Dedifferentiated amniotic fluid mesenchymal stem cell (primary cell): ENCODE measurements around the gene BMAL1.
A peak's percentile ranks its signal among the peaks of the same experiment; 100 is the strongest.

Experiments used
- DNase-seq: peaks from one replicate; pipeline ENCODE4 v3.0.0-alpha.2; 2016; ENCODE audit errors: extremely low spot score

Gene BMAL1

DNA sequence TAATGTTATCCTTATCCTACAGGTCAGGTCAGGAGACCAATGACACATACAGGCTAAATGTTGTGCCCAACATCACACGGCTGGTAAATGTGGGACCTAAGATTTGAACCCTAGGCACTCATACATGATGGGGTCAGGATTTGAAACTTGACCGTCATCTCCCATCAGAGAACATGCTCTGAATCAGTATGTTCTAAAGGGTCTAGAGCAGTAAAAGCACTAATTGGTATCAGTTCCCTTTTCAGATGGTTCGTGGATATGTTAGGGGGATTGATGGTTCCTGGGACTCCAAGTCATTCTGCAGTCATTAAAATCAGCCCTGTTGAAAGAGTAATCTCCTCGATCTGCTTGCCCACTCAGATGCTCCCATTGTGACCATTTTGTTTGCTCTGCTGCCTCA is 65.5 kb downstream of the BMAL1 start:
- DNase-seq = no peak

DNA sequence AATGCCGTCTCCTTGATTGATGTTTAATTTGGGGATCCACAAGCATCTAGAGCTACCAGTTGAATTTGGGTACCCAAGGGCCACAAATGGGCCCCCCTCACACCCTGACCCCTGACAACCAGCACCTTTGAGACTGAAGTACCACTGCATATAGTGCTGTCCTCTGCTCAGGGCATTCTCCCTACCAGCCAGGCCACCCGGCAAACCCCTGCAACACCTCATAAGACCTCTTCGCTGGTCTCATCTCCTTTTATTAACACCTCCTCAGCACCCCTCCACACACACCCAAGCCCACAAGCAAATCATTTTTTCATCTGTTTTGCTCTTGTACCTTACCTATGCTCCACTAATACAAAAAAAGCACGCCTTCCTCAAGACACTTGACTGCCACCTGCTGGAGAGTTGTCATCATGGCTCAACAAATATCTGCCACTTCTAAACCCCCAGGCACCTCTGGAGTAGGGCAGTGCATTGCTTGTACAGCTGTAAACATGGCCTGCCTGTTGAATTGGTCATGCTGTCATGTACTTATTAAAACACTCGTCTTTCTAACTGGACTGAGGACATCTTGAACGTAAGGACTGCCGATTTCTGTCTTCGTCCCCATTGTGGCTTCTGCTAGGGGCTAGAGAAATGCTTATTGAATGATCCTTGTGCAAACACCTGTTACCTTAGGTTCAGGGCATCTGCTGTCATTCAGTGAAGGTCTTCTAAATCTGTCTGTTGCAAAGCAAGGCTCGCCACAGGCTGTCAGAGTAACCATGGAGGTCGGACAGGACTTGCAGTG is 66.5 kb downstream of the BMAL1 start:
- DNase-seq = peak; percentile 66

GRCh38 chr11:13344818-13345217 is 67.2 kb downstream of the BMAL1 start:
- DNase-seq = no peak

- no peak for DNase-seq
Observed at GRCh38 chr11:13346470-13346869, 68.9 kb downstream of the BMAL1 start.

GRCh38 chr11:13347901-13348300 is 70.3 kb downstream of the BMAL1 start:
- no peak for DNase-seq

DNA sequence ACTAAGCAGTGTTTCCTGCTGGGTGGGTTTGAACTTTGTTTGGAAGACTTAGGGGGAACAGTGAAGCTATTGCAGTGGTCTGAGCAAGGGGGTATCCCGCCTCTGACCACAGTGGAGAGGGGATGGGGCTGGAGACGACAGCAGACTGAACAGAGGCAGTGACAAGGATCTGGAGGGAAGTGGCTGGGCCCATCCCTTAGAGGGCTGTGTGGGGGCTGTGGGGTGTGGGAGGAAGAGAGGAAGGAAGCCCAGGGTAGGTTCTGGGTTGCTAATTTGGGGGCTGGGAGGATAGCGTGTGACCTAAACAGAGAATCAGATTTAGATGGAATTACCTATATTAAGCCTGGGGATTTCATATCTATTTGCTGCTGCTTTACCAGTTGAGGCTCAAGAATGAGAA is 70.7 kb downstream of the BMAL1 start:
- no peak for DNase-seq

GRCh38 chr11:13349046-13349445 is 71.5 kb downstream of the BMAL1 start:
- no peak for DNase-seq

DNA sequence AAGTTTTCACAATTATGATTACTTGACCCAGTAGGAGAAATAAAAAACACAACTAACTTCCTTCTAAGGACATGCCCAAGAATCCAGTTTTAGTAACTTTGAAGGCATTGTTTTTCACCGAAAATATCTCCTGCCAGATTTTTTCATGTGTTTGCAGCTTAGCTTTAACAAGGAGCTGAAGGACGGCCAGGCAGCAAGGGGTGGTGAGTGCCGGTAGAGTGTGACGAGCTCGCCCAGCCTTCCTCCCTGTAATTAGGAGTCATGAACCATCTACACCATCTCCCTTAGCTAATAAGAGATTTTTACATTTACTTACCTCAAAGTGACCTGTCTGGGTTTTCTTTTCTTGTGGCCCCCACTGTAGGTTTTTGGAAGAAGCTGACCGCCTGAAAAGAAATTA is 72.0 kb downstream of the BMAL1 start:
- no peak for DNase-seq

DNA sequence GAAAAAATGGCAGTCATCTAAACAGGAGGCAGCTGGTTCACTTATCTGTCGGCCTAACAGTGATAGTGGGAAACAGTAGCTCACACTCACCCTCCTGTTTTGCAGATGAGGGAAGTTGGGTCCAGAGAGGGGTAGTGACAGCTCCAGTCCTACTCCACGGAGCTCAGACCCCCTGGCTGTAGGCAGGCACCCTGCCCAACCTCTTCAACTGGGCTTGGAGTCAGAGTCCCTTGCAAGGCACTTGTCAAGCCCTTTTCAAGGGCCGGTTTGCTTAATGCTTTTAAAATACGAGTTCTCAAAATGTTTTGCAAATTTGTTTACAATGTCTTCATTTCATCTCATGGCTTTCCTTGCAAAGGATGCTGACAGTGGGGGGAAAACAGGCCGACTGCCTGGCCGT is 75.1 kb downstream of the BMAL1 start:
- no peak for DNase-seq

GRCh38 chr11:13354335-13354734 is 76.7 kb downstream of the BMAL1 start:
- no peak for DNase-seq

GRCh38 chr11:13355191-13355590 is 77.6 kb downstream of the BMAL1 start:
- no peak for DNase-seq

- no peak for DNase-seq
Observed at GRCh38 chr11:13357232-13357631, 79.6 kb downstream of the BMAL1 start.

- DNase-seq = no peak
Observed at GRCh38 chr11:13358596-13359270, 81.1 kb downstream of the BMAL1 start.

- no peak for DNase-seq
Observed at GRCh38 chr11:13362596-13363109, 85.1 kb downstream of the BMAL1 start.

DNA sequence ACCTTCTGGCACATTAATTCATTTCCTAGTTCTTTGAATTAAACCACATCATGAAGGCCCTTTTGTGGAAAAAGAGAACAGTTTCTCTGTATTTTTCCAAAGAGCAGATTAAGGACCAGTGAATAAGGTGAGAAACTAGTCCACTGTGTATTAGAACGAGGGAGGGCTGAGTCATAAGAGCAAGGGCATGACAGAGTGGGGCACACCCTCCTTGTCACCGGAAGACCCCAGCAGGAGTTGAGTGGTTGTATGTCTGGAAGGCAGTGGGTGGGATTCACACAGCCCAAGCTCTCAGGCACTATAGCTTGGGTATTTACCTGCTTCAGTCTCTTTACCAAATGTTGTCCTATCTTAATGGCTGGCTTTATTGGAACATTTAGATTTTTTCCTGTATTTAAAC is 86.8 kb downstream of the BMAL1 start:
- DNase-seq = no peak

DNA sequence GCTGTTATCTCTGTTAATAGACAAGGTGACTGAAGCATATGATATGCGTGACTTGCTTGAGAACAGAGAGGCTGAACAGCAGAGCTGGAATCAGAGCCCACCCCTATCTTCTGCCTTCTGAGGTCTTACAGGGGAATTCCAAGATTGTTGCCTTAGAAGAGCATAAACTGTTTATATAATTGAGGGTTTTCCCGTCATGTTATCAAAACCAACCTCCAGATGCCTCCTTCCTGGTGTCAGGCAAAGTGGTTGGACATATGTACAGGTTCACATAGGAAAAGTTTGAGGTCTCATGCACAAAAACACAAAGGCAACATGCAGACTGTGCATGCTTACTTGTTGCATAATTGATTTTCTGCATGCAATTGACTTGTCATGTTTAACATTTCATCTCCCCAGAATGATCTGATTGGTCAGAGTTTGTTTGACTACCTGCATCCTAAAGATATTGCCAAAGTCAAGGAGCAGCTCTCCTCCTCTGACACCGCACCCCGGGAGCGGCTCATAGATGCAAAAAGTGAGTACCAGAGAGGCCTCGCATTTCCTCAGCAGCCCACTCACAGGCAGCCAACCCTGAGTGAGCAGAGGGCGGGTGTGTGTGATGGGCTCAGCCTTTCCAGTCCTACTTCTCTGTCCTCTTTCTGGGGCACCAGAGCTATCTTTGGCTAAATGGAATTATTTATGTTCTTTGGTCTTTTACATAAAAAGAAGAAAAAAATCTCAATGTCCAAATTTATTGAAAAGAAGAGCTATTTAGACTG is 88.9 kb downstream of the BMAL1 start:
- DNase-seq = no peak

DNA sequence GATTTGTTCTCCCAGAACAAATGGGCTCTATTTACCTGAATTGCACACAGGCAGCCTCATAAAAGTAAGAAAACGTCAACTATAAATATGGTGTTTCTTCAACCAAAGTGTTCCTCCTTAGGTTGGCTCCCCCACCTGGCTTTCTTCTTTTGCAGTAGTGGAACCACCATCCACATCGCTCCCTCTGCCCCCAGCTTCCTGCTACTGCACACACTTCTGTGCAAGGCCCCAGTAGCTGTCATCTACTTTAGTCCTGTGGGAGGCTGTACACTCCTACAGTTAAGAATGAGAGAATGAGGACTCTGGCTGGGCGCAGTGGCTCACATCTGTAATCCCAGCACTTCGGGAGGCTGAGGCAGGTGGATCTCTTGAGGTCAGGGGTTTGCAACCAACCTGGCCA is 89.5 kb downstream of the BMAL1 start:
- no peak for DNase-seq

GRCh38 chr11:13368041-13368446 is 90.5 kb downstream of the BMAL1 start:
- DNase-seq = peak; percentile 47

- no peak for DNase-seq
Observed at GRCh38 chr11:13373216-13373615, 95.6 kb downstream of the BMAL1 start.

DNA sequence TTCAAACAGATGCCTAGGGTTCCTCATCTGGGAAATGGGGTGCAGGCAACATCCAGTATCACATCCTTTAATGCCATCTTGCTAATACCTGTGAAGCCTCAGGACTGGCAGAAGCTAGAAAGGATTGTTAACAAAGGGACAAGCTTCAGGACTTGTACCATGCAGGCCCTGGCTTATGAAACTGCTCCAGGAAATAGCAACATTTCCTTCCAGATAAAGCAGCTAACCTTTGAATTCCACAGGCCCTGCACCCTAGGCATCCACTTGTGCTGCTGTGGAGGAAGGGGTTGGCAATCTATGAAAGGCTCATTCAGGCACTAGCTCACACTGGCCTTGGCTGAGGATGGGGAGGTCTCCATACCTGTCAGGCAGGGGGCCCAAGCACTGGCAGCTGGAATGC is 98.2 kb downstream of the BMAL1 start:
- no peak for DNase-seq

- no peak for DNase-seq
Observed at GRCh38 chr11:13376402-13376801, 98.8 kb downstream of the BMAL1 start.

DNA sequence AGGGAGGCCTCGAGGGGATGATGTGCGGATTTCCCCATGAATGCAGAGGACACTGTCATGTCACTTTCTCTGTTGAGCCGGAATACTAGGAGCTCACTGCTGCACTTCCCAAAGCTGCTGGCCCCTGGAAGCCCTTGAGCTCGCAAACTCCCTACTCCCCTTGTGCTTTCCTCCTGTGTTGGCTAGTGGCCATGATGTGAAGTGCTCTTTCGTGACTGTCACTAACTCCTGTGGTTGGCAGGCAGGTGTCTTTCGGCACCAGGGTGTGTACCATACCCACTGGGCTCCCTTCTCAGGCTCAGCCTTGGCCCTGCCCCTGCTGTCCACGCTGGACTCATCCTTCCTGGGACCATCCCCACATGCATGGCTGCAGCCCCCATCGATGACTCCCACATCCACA is 99.2 kb downstream of the BMAL1 start:
- no peak for DNase-seq

- no peak for DNase-seq
Observed at GRCh38 chr11:13378316-13378715, 100.7 kb downstream of the BMAL1 start.
